HUES48 (cell line): Measurements from ENCODE around the gene MGLL.

Source experiments
- H3K27ac ChIP-seq: one replicate; pipeline ENCODE4 v1.7.0; 2013; ENCODE audit warnings: low read depth, low read length, inconsistent platforms
- H3K27me3 ChIP-seq: 2 replicates; pipeline ENCODE4 v1.6.1; 2013; ENCODE audit warnings: mild to moderate bottlenecking, low read length; ENCODE audit not compliant: control insufficient read depth, insufficient read depth
- H3K36me3 ChIP-seq: 2 replicates; pipeline ENCODE4 v1.6.1; 2013; ENCODE audit warnings: low read length; ENCODE audit not compliant: control insufficient read depth, insufficient read depth
- H3K4me1 ChIP-seq: 2 replicates; pipeline ENCODE4 v1.6.1; 2013; ENCODE audit warnings: mild to moderate bottlenecking, low read length; ENCODE audit not compliant: control insufficient read depth, insufficient read depth
- H3K4me3 ChIP-seq: 2 replicates; pipeline ENCODE4 v1.5.1; 2013; ENCODE audit warnings: mild to moderate bottlenecking, low read depth, low read length
- H3K9ac ChIP-seq: 2 replicates; pipeline ENCODE4 v1.6.1; 2013; ENCODE audit warnings: mild to moderate bottlenecking, low read depth, low read length, moderate library complexity
- H3K9me3 ChIP-seq: 2 replicates; pipeline ENCODE4 v1.6.1; 2013; ENCODE audit warnings: low read length; ENCODE audit not compliant: control insufficient read depth, insufficient read depth

Gene MGLL

DNA sequence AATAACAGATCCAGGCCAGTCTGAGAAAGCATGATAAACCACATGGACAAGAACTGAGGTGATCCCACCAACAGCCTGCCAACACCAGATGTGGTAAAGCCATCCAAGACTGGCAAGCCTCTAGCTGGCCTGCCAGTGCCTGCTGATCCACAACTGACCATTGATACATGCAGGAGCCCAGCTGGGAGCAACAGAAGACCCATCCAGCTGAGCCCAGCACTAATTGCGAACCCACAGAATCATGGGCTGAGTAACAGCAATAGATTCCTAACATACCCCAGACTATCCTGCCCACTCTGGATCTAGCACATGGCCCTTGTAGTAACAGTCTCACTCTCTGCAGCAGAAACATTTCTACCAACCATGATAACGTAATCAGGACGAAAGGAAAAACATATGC is 10.6 kb downstream of the MGLL start:
- Histone ChIP-seq H3K9me3 (no peaks in the 10 kb centered on the region), H3K27me3 (no peaks in the 10 kb centered on the region), H3K4me1 (no peaks in the 10 kb centered on the region), H3K36me3 (no peaks in the 10 kb centered on the region), H3K4me3 (no peak overlapping the region), H3K27ac (no peak overlapping the region), H3K9ac (no peak overlapping the region)

DNA sequence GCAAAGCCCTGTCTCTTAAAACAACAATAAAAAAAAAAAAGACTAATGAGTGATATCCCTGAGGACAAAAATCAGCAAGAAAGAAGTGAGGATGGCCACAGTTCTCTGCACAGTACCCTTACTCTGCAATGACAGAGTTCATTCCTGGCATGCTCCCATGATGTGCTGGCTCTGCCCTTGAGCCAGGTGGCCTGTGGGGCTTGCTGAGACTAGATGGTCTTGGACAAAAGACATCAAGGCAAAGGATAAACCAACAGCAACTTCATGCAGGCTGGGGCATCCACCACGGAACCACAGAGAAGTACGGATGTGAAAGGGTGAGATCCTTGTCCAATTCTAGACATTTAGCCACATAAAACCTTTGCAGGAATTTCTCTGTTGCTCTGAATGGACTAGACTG is 12.7 kb downstream of the MGLL start:
- Histone ChIP-seq H3K9ac (no peak overlapping the region), H3K4me1 (no peaks in the 10 kb centered on the region), H3K36me3 (no peaks in the 10 kb centered on the region), H3K4me3 (no peak overlapping the region), H3K27ac (no peak overlapping the region), H3K27me3 (no peaks in the 10 kb centered on the region), H3K9me3 (no peaks in the 10 kb centered on the region)

DNA sequence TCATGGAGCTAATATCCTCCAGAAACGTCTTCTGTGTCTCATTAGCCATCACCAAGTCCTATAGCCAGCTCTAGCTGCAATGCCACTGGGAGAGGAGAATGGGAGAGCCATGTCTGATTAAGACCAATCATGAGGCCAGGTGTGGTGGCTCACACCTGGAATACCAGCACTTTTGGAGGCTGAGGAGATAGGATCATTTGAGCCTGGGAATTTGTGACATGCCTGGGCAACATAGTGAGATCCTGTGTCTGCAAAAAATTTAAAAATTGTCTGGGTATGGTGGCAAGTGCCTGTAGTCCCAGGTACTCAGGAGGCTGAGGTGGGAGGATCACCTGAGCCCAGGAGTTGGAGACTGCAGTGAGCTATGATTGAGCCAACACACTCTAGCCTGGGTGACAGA is 13.1 kb downstream of the MGLL start:
- H3K9me3 ChIP-seq = no peaks in the 10 kb centered on the region
- H3K27me3 ChIP-seq = no peaks in the 10 kb centered on the region
- H3K4me3 ChIP-seq = no peak overlapping the region
- no peak overlapping the region for H3K9ac ChIP-seq
- H3K27ac ChIP-seq = no peak overlapping the region
- H3K4me1 ChIP-seq = no peaks in the 10 kb centered on the region
- no peaks in the 10 kb centered on the region for H3K36me3 ChIP-seq

DNA sequence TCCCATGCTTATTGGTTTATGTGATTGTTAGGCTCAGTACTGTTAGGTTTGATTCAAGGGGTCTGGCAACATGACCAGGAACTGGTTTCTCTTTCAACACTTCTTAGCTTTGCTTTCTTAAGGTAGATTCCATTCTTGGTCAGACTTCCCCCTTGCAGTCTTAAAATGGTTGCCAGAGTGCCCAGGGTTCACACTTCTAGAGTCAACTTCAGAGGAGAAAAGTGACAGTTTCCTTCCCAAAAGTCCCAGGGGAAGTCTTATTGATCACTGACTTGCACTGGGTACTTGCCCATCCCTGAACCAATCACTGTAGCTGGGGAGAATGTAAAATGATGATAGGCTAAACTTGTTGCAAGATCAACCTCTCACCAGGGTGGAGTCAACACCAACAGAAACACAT is 14.1 kb downstream of the MGLL start:
- Histone ChIP-seq H3K36me3 (no peaks in the 10 kb centered on the region), H3K27me3 (no peaks in the 10 kb centered on the region), H3K4me1 (no peaks in the 10 kb centered on the region), H3K27ac (no peak overlapping the region), H3K4me3 (no peak overlapping the region), H3K9me3 (no peaks in the 10 kb centered on the region), H3K9ac (no peak overlapping the region)

DNA sequence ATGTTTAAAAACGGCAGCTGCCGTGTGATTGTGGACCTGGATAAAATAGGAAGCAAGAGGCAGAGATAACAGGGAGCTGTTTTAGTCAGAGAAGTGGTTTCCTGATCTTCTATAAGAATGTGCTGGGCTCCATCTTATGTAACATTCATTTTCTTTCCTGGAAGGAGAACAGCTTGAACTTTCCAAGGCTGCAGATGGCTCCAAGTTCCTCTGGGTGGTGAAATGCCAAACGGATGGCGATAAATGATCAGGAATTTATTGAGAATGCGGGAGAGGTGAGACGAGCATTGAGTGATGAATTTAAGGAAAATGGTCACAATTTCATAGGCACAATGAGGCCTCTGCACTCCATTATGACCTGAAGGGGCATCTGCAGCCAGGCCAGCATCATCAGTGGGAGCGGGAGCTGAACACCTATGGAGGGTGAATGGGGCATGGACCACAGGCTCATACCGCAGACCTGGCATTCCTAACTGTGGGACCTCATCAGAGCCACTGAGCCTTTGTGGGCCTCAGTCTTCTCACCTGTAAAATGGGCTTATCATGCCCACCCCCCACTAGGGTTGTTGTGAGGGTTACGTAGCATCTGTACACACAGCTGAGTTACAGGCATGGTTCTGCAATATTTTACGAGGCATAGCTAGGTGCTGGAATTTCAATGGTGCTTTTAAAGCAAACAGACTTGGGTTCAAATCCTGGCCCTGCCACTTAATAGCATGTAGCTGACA is 17.1 kb downstream of the MGLL start:
- Histone ChIP-seq H3K4me1 (no peaks in the 10 kb centered on the region), H3K9me3 (no peaks in the 10 kb centered on the region), H3K4me3 (no peak overlapping the region), H3K27me3 (no peaks in the 10 kb centered on the region), H3K36me3 (no peaks in the 10 kb centered on the region), H3K9ac (no peak overlapping the region), H3K27ac (no peak overlapping the region)

DNA sequence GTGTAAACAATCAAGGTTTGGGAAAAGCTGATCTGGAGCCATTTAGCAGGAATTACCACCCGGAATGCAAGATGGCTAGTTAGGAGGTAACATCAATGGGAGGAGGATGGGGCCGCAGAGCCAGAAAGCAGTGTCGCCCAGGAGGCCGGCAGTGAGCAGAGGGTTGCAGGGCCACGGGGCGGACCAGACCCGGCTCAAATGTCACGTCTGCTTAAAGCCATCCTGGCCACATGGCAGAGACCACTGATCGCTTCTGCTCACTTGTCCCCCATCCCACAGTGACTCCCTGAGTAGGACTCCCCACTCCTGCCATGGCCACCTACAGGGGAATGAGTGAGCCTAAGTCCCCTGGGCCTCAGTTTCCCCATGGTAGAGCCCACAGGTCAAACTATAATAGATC is 18.2 kb downstream of the MGLL start:
- H3K9ac ChIP-seq = no peak overlapping the region
- H3K9me3 ChIP-seq = no peaks in the 10 kb centered on the region
- H3K27me3 ChIP-seq = no peaks in the 10 kb centered on the region
- no peaks in the 10 kb centered on the region for H3K36me3 ChIP-seq
- no peaks in the 10 kb centered on the region for H3K4me1 ChIP-seq
- H3K4me3 ChIP-seq = no peak overlapping the region
- no peak overlapping the region for H3K27ac ChIP-seq

DNA sequence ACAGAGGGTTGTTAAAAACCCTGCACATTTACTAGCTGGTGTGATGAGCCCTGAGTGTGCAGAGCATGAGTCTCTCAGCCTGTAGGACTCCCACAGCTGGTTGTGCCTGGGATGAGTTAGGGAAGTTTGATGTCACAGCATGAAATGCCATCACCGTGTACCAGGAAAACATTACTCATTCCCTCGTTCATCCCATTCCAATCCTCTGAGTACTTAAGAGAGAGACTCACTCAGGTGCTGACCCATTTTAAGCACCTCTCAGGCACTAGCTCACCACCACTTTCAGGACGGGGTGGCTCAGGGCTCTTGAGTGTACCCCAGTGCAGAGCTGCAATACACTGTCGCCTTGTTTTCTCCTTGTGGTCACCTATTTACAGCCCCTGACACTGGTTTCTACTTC is 18.7 kb downstream of the MGLL start:
- Histone ChIP-seq H3K36me3 (no peaks in the 10 kb centered on the region), H3K27ac (no peak overlapping the region), H3K4me1 (no peaks in the 10 kb centered on the region), H3K9ac (no peak overlapping the region), H3K27me3 (no peaks in the 10 kb centered on the region), H3K9me3 (no peaks in the 10 kb centered on the region), H3K4me3 (no peak overlapping the region)

DNA sequence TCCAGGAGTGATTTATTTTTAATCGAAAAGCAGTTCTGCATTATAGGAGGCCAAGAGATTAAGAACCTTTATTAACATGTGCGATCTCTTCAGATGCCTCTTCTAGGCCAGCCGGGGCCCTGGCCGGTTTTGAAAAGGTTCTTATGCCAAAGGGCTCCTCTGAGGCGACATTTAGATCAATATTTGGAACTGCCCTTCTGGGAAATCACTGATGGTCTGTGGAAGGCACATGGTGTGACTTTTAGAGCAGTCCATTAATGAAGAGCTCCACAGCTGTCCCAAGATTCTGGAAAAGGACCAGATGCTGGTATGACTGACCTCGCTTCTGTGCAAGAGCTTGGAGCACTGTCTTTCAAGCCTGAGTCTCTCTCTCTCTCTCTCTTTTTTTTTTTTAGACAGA is 19.7 kb downstream of the MGLL start:
- no peak overlapping the region for H3K27ac ChIP-seq
- no peaks in the 10 kb centered on the region for H3K9me3 ChIP-seq
- no peaks in the 10 kb centered on the region for H3K4me1 ChIP-seq
- H3K27me3 ChIP-seq = no peaks in the 10 kb centered on the region
- no peaks in the 10 kb centered on the region for H3K36me3 ChIP-seq
- no peak overlapping the region for H3K4me3 ChIP-seq
- no peak overlapping the region for H3K9ac ChIP-seq

DNA sequence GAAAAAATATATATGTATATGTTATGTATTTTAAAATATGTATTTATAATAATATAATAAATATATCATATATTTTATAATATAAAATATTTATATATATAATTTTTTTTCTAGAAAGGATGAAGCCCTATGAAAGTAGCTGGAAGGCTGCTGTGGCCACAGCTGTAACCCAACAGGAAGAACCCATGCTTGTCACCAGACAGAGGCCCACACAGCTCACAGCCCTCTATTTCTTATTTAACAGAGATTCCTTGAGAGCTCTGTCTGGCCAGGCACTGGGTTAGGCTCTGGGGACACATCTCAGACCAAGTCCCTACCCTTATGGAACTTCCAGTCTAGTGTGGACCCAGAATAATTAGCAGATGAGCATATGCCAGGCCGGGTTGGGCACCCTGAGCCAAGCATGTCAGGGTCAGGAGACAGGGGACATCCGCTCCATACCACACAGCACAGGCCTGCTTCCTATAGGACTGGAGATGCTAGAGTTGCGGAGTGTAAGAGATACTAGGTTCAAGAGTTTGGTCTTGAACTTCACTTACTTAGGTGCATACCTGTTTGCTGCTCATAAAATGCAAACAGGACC is 20.5 kb downstream of the MGLL start:
- Histone ChIP-seq H3K9me3 (no peaks in the 10 kb centered on the region), H3K9ac (no peak overlapping the region), H3K4me1 (no peaks in the 10 kb centered on the region), H3K27me3 (no peaks in the 10 kb centered on the region), H3K27ac (no peak overlapping the region), H3K4me3 (no peak overlapping the region), H3K36me3 (no peaks in the 10 kb centered on the region)

DNA sequence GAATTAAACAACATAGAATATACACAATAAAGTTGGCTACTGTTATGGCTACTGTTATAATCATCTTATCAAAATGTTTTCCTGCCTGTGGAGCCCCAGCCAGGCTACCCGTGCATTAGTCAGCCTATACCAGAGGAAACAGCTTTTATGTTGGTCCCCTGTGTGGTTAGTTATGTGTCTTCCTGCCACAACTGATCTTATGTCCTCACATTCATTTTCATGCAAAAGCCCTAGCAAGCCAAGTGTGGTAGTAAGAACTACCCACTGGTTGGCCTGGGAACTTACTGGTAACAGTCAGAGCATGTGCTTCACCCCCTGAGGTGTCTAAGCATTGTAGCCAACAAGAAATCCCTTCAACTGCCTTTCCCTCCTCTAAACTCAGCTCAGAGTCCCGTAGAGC is 21.8 kb downstream of the MGLL start:
- no peaks in the 10 kb centered on the region for H3K27me3 ChIP-seq
- H3K9me3 ChIP-seq = no peaks in the 10 kb centered on the region
- H3K4me1 ChIP-seq = no peaks in the 10 kb centered on the region
- no peak overlapping the region for H3K9ac ChIP-seq
- peak overlapping the region; percentile 33 for H3K27ac ChIP-seq
- no peak overlapping the region for H3K4me3 ChIP-seq
- H3K36me3 ChIP-seq = no peaks in the 10 kb centered on the region

DNA sequence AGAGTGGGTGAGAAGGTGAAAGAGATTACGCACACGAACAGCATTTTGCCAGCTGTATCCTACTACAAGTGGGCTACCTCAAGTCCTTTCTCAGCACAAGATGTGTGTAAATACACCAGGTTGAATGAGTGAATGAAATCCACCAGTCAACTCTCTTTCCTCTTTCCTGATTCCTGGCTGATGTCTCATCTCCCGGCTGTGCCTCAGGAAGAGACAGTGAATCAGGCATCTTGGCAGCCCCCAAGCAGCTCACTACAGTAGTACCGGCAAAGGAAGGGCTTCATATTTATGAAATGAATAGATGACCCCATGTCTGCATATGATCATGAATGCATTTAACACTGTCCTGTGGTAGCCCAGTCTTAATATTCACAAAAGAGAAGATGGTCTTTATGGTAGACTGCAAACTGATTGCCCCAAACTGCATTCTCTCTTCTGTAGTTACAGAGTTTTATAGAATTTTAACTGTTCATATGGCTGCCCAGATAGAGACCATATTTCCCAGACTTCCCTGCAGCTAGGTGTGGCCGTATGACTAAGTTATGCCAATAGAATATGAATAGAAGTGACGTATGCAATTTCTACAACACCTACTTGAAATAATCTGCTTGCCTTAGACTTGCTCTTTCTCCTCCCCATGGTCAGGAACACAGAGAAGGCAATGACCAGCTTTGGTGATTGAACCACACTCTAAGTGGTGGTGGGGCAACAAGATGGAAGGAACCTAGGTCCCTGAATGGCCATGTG is 22.7 kb downstream of the MGLL start:
- Histone ChIP-seq H3K27me3 (no peaks in the 10 kb centered on the region), H3K36me3 (no peaks in the 10 kb centered on the region), H3K9ac (no peak overlapping the region), H3K4me1 (no peaks in the 10 kb centered on the region), H3K4me3 (no peak overlapping the region), H3K9me3 (no peaks in the 10 kb centered on the region), H3K27ac (no peak overlapping the region)
